Renal cortical epithelial cell (primary cell): ENCODE data around the gene ABI2. TPM values are rescaled to one million over a fixed set of nuclear protein-coding genes. Genes with fewer than 3 reads are reported as not detected.
A peak's percentile ranks its signal among the peaks of the same experiment; 100 is the strongest.
"Not testable (repeated sequence)": the region's sequence is repeated elsewhere in the genome, so short reads cannot be mapped to it uniquely, and the experiment has no call there.

ENCODE experiments used
- DNase-seq: peaks from one replicate; pipeline ENCODE4 v3.0.0-alpha.2; 2011; ENCODE audit warnings: low read depth
- total RNA-seq: library from RNA; depleted of rRNA; stranded (reverse); fragments of >200 nt; gene quantifications from 2 replicates; pipeline ENCODE4 v1.2.3, GENCODE V29; 2014

Gene ABI2
- total RNA-seq, 1 donor from 2014 or later = 59.7 TPM

- no peak for DNase-seq
These were observed 98.9 kb downstream of the ABI2 start for GRCh38 chr2:203427061-203427460.

GRCh38 chr2:203429643-203430042, 101.4 kb downstream of the ABI2 start:
- not testable (repeated sequence) for DNase-seq

GRCh38 chr2:203431391-203432185, 103.4 kb downstream of the ABI2 start:
- DNase-seq = no peak

- no peak for DNase-seq
These were observed 104.6 kb downstream of the ABI2 start for GRCh38 chr2:203432811-203433210.

GRCh38 chr2:203436496-203436895, 108.3 kb downstream of the ABI2 start:
- no peak for DNase-seq

- DNase-seq = peak; percentile 86
These were observed 109.3 kb downstream of the ABI2 start for GRCh38 chr2:203437511-203437910.

- DNase-seq = no peak
These were observed 110.3 kb downstream of the ABI2 start for GRCh38 chr2:203438528-203438927.

GRCh38 chr2:203440671-203441070, 112.5 kb downstream of the ABI2 start:
- no peak for DNase-seq

- DNase-seq = no peak
These were observed 113.3 kb downstream of the ABI2 start for GRCh38 chr2:203441463-203441862.

- no peak for DNase-seq
These were observed 114.3 kb downstream of the ABI2 start for GRCh38 chr2:203442463-203442862.

GRCh38 chr2:203444738-203445137, 116.5 kb downstream of the ABI2 start:
- DNase-seq = no peak

GRCh38 chr2:203446071-203446481, 117.9 kb downstream of the ABI2 start:
- DNase-seq = peak; percentile 48

GRCh38 chr2:203446780-203447179, 118.6 kb downstream of the ABI2 start:
- DNase-seq = no peak

- DNase-seq = no peak
These were observed 122.4 kb downstream of the ABI2 start for GRCh38 chr2:203450561-203450960.

GRCh38 chr2:203451011-203451410, 122.8 kb downstream of the ABI2 start:
- DNase-seq = peak; percentile 30

- DNase-seq = peak; percentile 30
These were observed 123.5 kb downstream of the ABI2 start for GRCh38 chr2:203451689-203452088.

- peak; percentile 61 for DNase-seq
These were observed 125.8 kb downstream of the ABI2 start for GRCh38 chr2:203453858-203454451.

- no peak for DNase-seq
These were observed 127.0 kb downstream of the ABI2 start for GRCh38 chr2:203455209-203455608.

GRCh38 chr2:203461746-203462145, 133.6 kb downstream of the ABI2 start:
- DNase-seq = no peak

GRCh38 chr2:203462308-203462707, 134.1 kb downstream of the ABI2 start:
- no peak for DNase-seq

GRCh38 chr2:203463266-203463678, 135.1 kb downstream of the ABI2 start:
- no peak for DNase-seq

- DNase-seq = peak; percentile 79
These were observed 141.4 kb downstream of the ABI2 start for GRCh38 chr2:203469546-203469945.

- peak; percentile 65 for DNase-seq
These were observed 142.2 kb downstream of the ABI2 start for GRCh38 chr2:203470371-203470770.
